ENCODE measurements around the gene NFIB. TPM values are rescaled to one million over a fixed set of nuclear protein-coding genes. Genes with fewer than 3 reads are reported as not detected.

NFIB gene
- total RNA-seq, 1 donor from 2014 or later: 76.4 TPM

DNA sequence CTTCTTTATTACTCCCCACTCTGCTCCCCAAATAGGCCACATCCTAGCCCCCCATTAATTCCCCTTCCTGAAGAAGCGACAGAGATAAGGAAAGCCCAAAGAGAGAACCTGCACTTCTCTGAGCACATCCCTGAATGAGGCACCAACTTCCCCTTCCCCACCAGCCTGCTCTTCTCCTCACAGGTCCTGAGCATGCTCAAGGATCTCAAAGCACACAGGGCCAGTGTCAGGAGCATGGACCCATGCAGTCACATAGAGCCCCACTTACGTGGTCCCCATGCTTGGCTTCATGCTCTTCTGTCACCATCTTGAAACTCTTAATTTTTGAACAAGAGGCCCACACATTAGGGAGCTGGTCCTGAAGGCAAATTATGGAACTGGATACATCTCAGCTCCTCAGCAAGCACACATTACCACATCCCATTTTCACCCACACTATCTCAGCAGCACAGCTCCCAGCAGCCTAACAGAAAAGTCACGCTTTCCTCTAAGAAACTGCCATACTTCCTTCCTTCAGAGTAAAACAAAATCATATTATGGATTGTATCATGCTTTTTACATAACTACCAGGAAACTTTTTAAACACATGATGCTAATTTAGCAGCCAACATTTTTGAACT lies 99.8 kb downstream of the NFIB start:
- Mint-ChIP-seq H3K4me3 (no peak overlapping the region), H3K27ac (peak overlapping the region; percentile 7), H3K4me1 (ENCODE audit: unreplicated experiment) (peaks cover 46% of the 10 kb centered on the region), H3K36me3 (peaks cover 14% of the 10 kb centered on the region), H3K9me3 (peaks cover 8% of the 10 kb centered on the region), H3K27me3 (no peaks in the 10 kb centered on the region)
- no peak for DNase-seq (ENCODE audit: extremely low spot score, unreplicated experiment)
- TF ChIP-seq, protein P1, sequence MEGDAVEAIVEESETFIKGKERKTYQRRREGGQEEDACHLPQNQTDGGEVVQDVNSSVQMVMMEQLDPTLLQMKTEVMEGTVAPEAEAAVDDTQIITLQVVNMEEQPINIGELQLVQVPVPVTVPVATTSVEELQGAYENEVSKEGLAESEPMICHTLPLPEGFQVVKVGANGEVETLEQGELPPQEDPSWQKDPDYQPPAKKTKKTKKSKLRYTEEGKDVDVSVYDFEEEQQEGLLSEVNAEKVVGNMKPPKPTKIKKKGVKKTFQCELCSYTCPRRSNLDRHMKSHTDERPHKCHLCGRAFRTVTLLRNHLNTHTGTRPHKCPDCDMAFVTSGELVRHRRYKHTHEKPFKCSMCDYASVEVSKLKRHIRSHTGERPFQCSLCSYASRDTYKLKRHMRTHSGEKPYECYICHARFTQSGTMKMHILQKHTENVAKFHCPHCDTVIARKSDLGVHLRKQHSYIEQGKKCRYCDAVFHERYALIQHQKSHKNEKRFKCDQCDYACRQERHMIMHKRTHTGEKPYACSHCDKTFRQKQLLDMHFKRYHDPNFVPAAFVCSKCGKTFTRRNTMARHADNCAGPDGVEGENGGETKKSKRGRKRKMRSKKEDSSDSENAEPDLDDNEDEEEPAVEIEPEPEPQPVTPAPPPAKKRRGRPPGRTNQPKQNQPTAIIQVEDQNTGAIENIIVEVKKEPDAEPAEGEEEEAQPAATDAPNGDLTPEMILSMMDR (conservative IDR thresholded peaks at IDR 0.05): no peak

DNA sequence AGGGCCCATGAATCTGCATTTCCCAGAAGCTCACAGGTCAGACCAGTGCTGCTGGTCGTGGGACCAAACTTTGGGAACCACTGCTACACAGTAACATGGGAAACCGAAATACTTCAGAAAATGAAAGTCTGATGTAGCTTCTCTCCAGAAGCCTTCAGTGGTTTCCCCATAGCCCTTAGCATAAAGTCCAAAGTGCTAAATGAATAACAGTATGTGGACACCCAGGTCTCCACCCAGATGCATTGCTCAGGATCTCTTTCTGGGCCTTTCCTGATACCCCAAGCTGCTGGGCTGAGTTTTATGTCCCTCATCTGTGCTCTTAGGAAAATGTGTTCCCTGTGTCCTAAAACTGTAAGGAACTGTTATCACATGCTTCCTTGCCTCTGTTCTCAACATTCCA lies 100.4 kb downstream of the NFIB start:
- no peaks in the 10 kb centered on the region for H3K27me3 Mint-ChIP-seq
- peaks cover 8% of the 10 kb centered on the region for H3K9me3 Mint-ChIP-seq
- TF ChIP-seq, protein P1 (conservative IDR thresholded peaks at IDR 0.05): no peak
- DNase-seq (ENCODE audit: extremely low spot score, unreplicated experiment): no peak
- H3K36me3 Mint-ChIP-seq: peaks cover 10% of the 10 kb centered on the region
- no peak overlapping the region for H3K4me3 Mint-ChIP-seq
- H3K4me1 Mint-ChIP-seq (ENCODE audit: unreplicated experiment): peaks cover 51% of the 10 kb centered on the region
- no peak overlapping the region for H3K27ac Mint-ChIP-seq

- TF ChIP-seq, protein P1 (conservative IDR thresholded peaks at IDR 0.05): no peak
- peaks cover 55% of the 10 kb centered on the region for H3K4me1 Mint-ChIP-seq (ENCODE audit: unreplicated experiment)
- no peak overlapping the region for H3K27ac Mint-ChIP-seq
- H3K36me3 Mint-ChIP-seq: peaks cover 10% of the 10 kb centered on the region
- H3K27me3 Mint-ChIP-seq: no peaks in the 10 kb centered on the region
- H3K9me3 Mint-ChIP-seq: peaks cover 8% of the 10 kb centered on the region
- H3K4me3 Mint-ChIP-seq: no peak overlapping the region
- no peak for DNase-seq (ENCODE audit: extremely low spot score, unreplicated experiment)
These were observed 101.1 kb downstream of the NFIB start for GRCh38 chr9:14212697-14213420.

DNA sequence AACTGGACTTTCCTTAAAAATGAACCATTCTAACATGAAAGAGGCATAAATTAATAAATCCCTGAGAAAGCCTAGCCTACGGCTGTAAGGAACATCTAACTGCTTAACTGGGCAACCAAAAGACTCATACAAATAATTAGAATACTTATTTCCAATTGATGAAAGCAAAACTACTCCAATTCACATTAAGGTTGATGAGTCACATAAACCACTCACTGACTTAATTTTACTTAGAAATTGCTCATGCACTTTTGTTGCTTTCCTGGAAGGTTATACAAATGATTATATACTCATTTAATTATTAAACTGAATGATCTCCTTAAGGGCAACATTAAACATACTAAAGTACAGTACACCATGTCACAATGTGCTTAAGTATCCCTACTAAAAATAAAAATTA lies 101.9 kb downstream of the NFIB start:
- Mint-ChIP-seq H3K27me3 (no peaks in the 10 kb centered on the region), H3K9me3 (peaks cover 8% of the 10 kb centered on the region), H3K36me3 (peaks cover 8% of the 10 kb centered on the region), H3K4me3 (no peak overlapping the region), H3K27ac (no peak overlapping the region), H3K4me1 (ENCODE audit: unreplicated experiment) (peaks cover 62% of the 10 kb centered on the region)
- TF ChIP-seq, protein P1 (conservative IDR thresholded peaks at IDR 0.05): no peak
- no peak for DNase-seq (ENCODE audit: extremely low spot score, unreplicated experiment)

- no peak for DNase-seq (ENCODE audit: extremely low spot score, unreplicated experiment)
- Mint-ChIP-seq H3K9me3 (peaks cover 8% of the 10 kb centered on the region), H3K27me3 (no peaks in the 10 kb centered on the region), H3K4me3 (peak overlapping the region; percentile 30), H3K27ac (peak overlapping the region; percentile 73), H3K36me3 (peaks cover 8% of the 10 kb centered on the region), H3K4me1 (ENCODE audit: unreplicated experiment) (peaks cover 65% of the 10 kb centered on the region)
- TF ChIP-seq, protein P1 (conservative IDR thresholded peaks at IDR 0.05): no peak
These were observed 102.4 kb downstream of the NFIB start for GRCh38 chr9:14211564-14211963.
